Pancreas (tissue), 10 donors: ENCODE results near the gene JPH3. TPM values are rescaled to one million over a fixed set of nuclear protein-coding genes. Genes with fewer than 3 reads are reported as not detected.
A peak's percentile ranks its signal among the peaks of the same experiment; 100 is the strongest.

Experiments used
- ATAC-seq, 4 donors: fragments of 200-7000 bp; cut with Tn5 transposase; one replicate each; pipeline versions ENCODE4 v1.8.0 to v1.9.1; 2020; ENCODE audit warnings: mild to moderate bottlenecking in 4 of 4, moderate library complexity in 4 of 4
- DNase-seq, 6 donors: peaks; one replicate each; pipeline ENCODE4 v3.0.0-alpha.2; 2020
- FAIRE-seq: peaks from 2 replicates; lab custom pipeline; 2012; peaks lifted over from hg19 to GRCh38; lab: Jason Lieb, UNC
- H3K27ac ChIP-seq, 4 donors: fragments of 200-600 bp; sonication (generic); 1 replicate in 3 of 4; 2 replicates in 1 of 4; pipeline versions ENCODE4 v1.5.0 to v1.8.0; 2020
- H3K27me3 ChIP-seq, 4 donors: fragments of 200-600 bp; one replicate each; pipeline ENCODE4 v1.8.0; 2021
- H3K36me3 ChIP-seq, 3 donors: fragments of 200-600 bp; sonication (generic) in 1 of 3; one replicate each; pipeline versions ENCODE4 v1.5.0 to v1.8.0; 2020 to 2021
- H3K4me1 ChIP-seq, 3 donors: fragments of 200-600 bp; one replicate each; pipeline ENCODE4 v1.8.0; 2021
- H3K4me3 ChIP-seq, 4 donors: fragments of 200-600 bp; sonication (generic) in 2 of 4; one replicate each; pipeline versions ENCODE4 v1.5.0 to v1.8.0; 2020 to 2021
- H3K9me3 ChIP-seq, 4 donors: fragments of 200-600 bp; one replicate each; pipeline ENCODE4 v1.8.0; 2021
- CTCF ChIP-seq, 4 donors: fragments of 200-600 bp; sonication (generic) in 3 of 4; IDR thresholded peaks; one replicate each; pipeline versions ENCODE4 v1.5.0 to v1.8.0; 2021; ENCODE audit warnings: antibody characterized with exemption in 4 of 4
- WGBS, 2 donors: extraction: QIAGEN DNeasy Blood & Tissue Kit; methylation state at CpG; one replicate each; pipeline ENCODE4 v1.1.7; 2013; 5-methylcytosine and 5-hydroxymethylcytosine counted together
- intact Hi-C, 3 donors: fragments of 100-400 bp; cut with DNase I; formaldehyde crosslinking; loops; one replicate each; pipeline versions ENCODE4 v1.11.1 to v1.14.2; 2022
- polyA plus RNA-seq, 2 donors: library from polyadenylated mRNA; stranded (reverse); fragments of 200-250 nt; gene quantifications; one replicate each; pipeline ENCODE4 v1.2.3, GENCODE V29; 2013
- total RNA-seq, 6 donors: library from RNA; stranded (reverse); fragmentation: NEBNext Ultra II Directional in 4 of 6; extraction: Animal tissue kit (Norgen Biotek cat#: 25700) in 4 of 6; gene quantifications; one replicate each; pipeline versions ENCODE4 v1.2.1 to v1.2.4, GENCODE V29; 2021 to 2023
- donor health status: healthy with polysubstance abuse.
- donor health status: DM: no; HTN: no; CAD: no; lungs with moderate emphysema.
- donor health status: DM: no; HTN: no; CAD: no.
- donor health status: control.
- donor health status: control.
- donor health status: Bipolar disorder and iron deficiency.
- donor health status: DM: yes; HTN: yes; CAD: no.
- donor health status: DM: no; HTN: no; CAD: no.
- donor health status: DM: no; HTN: no; CAD: no.
- donor health status: DM: yes; HTN: yes; CAD: no.

Gene JPH3
- total and polyA plus RNA-seq, 8 donors = 0.09 to 1.9 (median 0.41) TPM

- Histone ChIP-seq H3K4me1 (no peaks in the 10 kb centered on the region), H3K9me3 (no peaks in the 10 kb centered on the region), H3K36me3 (no peaks in the 10 kb centered on the region), H3K4me3 (no peak overlapping the region), H3K27me3 (peaks cover 0 to 4% (median 0%) of the 10 kb centered on the region in 4 donors), H3K27ac (no peak overlapping the region)
- intact Hi-C loops = no loop called here
- DNase-seq = peak in 1 of 6 donors; percentile 46
- no peak for FAIRE-seq
- TF ChIP-seq CTCF (IDR thresholded peaks at IDR 0.05) = no peak
- 49 to 56% methylated on average over 26 to 29 of the region's 29 CpGs for WGBS, 2 donors
- ATAC-seq = no peak
These were observed 46.6 kb downstream of the JPH3 start for GRCh38 chr16:87648698-87649487.

GRCh38 chr16:87652386-87652785, 50.1 kb downstream of the JPH3 start:
- intact Hi-C loops = no loop called here
- Histone ChIP-seq H3K36me3 (no peaks in the 10 kb centered on the region), H3K9me3 (no peaks in the 10 kb centered on the region), H3K4me3 (no peak overlapping the region), H3K27me3 (peaks cover 0 to 4% (median 0%) of the 10 kb centered on the region in 4 donors), H3K27ac (no peak overlapping the region), H3K4me1 (no peaks in the 10 kb centered on the region)
- TF ChIP-seq CTCF (IDR thresholded peaks at IDR 0.05) = no peak
- WGBS, 2 donors = 74 to 81% methylated on average over 17 of the region's 17 CpGs
- no peak for FAIRE-seq
- no peak for ATAC-seq
- peak in 1 of 6 donors; percentile 29 for DNase-seq

- ATAC-seq (no peak), DNase-seq (peak in 1 of 6 donors; percentile 19), FAIRE-seq (no peak)
- Histone ChIP-seq H3K36me3 (no peaks in the 10 kb centered on the region), H3K27ac (no peak overlapping the region), H3K27me3 (peaks cover 0 to 4% (median 0%) of the 10 kb centered on the region in 4 donors), H3K4me1 (no peaks in the 10 kb centered on the region), H3K9me3 (no peaks in the 10 kb centered on the region), H3K4me3 (no peak overlapping the region)
- no peak for TF ChIP-seq CTCF (IDR thresholded peaks at IDR 0.05)
- intact Hi-C loops = no loop called here
- WGBS, 2 donors = 41 to 47% methylated on average over 6 of the region's 6 CpGs
These were observed 50.5 kb downstream of the JPH3 start for GRCh38 chr16:87652799-87653198.

- Histone ChIP-seq H3K27me3 (peaks cover 0 to under 1% (median 0%) of the 10 kb centered on the region in 4 donors), H3K36me3 (no peaks in the 10 kb centered on the region), H3K9me3 (no peaks in the 10 kb centered on the region), H3K4me3 (no peak overlapping the region), H3K27ac (no peak overlapping the region), H3K4me1 (no peaks in the 10 kb centered on the region)
- intact Hi-C loops = no loop called here
- ATAC-seq (no peak), DNase-seq (peak in 1 of 6 donors; percentile 41), FAIRE-seq (no peak)
- WGBS, 2 donors = 53 to 61% methylated on average over 5 of the region's 5 CpGs
- TF ChIP-seq CTCF (IDR thresholded peaks at IDR 0.05) = no peak
These were observed 50.9 kb downstream of the JPH3 start for GRCh38 chr16:87653234-87653633.

GRCh38 chr16:87654826-87655225, 52.5 kb downstream of the JPH3 start:
- Histone ChIP-seq H3K4me1 (no peaks in the 10 kb centered on the region), H3K27ac (no peak overlapping the region), H3K9me3 (no peaks in the 10 kb centered on the region), H3K36me3 (no peaks in the 10 kb centered on the region), H3K4me3 (no peak overlapping the region), H3K27me3 (no peaks in the 10 kb centered on the region)
- no peak for TF ChIP-seq CTCF (IDR thresholded peaks at IDR 0.05)
- FAIRE-seq = no peak
- no peak for ATAC-seq
- DNase-seq = peak in 1 of 6 donors; percentile 45
- intact Hi-C loops = no loop called here
- WGBS, 2 donors = 67 to 81% methylated on average over 25 of the region's 25 CpGs
